H1 (cell line): ENCODE data around the gene NREP. TPM values are rescaled to one million over a fixed set of nuclear protein-coding genes. Genes with fewer than 3 reads are reported as not detected.

Source experiments
- CTCF ChIA-PET: fragments of 300-600 bp; sonication (Branson Sonifier 250); formaldehyde crosslinking; loops from one replicate; lab custom pipeline; 2021; ENCODE audit not compliant: partially characterized antibody; lab: Charles Lee
- POLR2A ChIA-PET: fragments of 300-600 bp; sonication (Branson Sonifier 250); formaldehyde crosslinking; loops from one replicate; lab custom pipeline; 2021; ENCODE audit warnings: inconsistent platforms; ENCODE audit not compliant: partially characterized antibody; lab: Charles Lee
- DNase-seq, 2 experiments: peaks; one replicate each; pipeline versions ENCODE4 v3.0.0 to v3.0.0-alpha.2; 2010 to 2022; ENCODE audit warnings: low spot score in 2 of 2, low read depth in 1 of 2, mixed read lengths in 1 of 2
- FAIRE-seq: peaks from 2 replicates; lab custom pipeline; 2011; peaks lifted over from hg19 to GRCh38; lab: Jason Lieb, UNC
- H2AFZ ChIP-seq: 2 replicates; pipeline ENCODE4 v1.8.1; 2012; ENCODE audit warnings: low read length, inconsistent platforms
- H2AK5ac ChIP-seq: 2 replicates; pipeline ENCODE4 v1.6.1; 2013; ENCODE audit warnings: low read depth, low read length
- H2BK120ac ChIP-seq: replicated peaks from 2 replicates; pipeline ENCODE3; 2013; ENCODE audit warnings: low read depth, low read length, inconsistent platforms
- H2BK12ac ChIP-seq: 2 replicates; pipeline ENCODE4 v1.6.1; 2013; ENCODE audit warnings: low read depth, low read length
- H2BK15ac ChIP-seq: 2 replicates; pipeline ENCODE4 v1.6.1; 2013; ENCODE audit warnings: low read length
- H2BK20ac ChIP-seq: 2 replicates; pipeline ENCODE4 v1.6.1; 2013; ENCODE audit warnings: low read length
- H2BK5ac ChIP-seq: 2 replicates; pipeline ENCODE4 v1.6.1; 2013; ENCODE audit warnings: low read depth, low read length
- H3K14ac ChIP-seq: 2 replicates; pipeline ENCODE4 v1.6.1; 2013; ENCODE audit warnings: inconsistent platforms; ENCODE audit not compliant: insufficient read length
- H3K18ac ChIP-seq: 2 replicates; pipeline ENCODE4 v1.6.1; 2013; ENCODE audit warnings: low read length; ENCODE audit errors: extremely low read depth
- H3K23ac ChIP-seq: 2 replicates; pipeline ENCODE4 v1.6.1; 2013; ENCODE audit warnings: inconsistent platforms; ENCODE audit not compliant: insufficient read length
- H3K23me2 ChIP-seq: 2 replicates; pipeline ENCODE4 v1.6.1; 2013; ENCODE audit warnings: low read depth, low read length
- H3K27ac ChIP-seq: 2 replicates; pipeline ENCODE4 v1.6.1; 2011; ENCODE audit warnings: low read depth, low read length, inconsistent platforms
- H3K27me3 ChIP-seq, 4 experiments: replicated peaks in 1 of 4; 1 replicate in 1 of 4; 2 replicates in 3 of 4; pipeline versions ENCODE4 v1.6.1 to v1.8.1; 2011 to 2013; ENCODE audit warnings: low read length in 3 of 4, mild to moderate bottlenecking in 3 of 4, inconsistent platforms in 2 of 4, mixed read lengths in 2 of 4, moderate library complexity in 1 of 4; ENCODE audit not compliant: control insufficient read depth in 3 of 4, insufficient read depth in 3 of 4; ENCODE audit errors: extremely low read depth in 1 of 4
- H3K36me3 ChIP-seq, 4 experiments: 2 replicates each; pipeline versions ENCODE4 v1.6.1 to v1.8.1; 2011 to 2013; ENCODE audit warnings: mild to moderate bottlenecking in 4 of 4, low read length in 3 of 4, moderate library complexity in 2 of 4, control low read depth in 1 of 4, inconsistent platforms in 1 of 4; ENCODE audit not compliant: insufficient read depth in 4 of 4, control insufficient read depth in 2 of 4
- H3K4ac ChIP-seq: replicated peaks from 2 replicates; pipeline ENCODE3; 2013; ENCODE audit warnings: low read length, low read depth, mixed read lengths, inconsistent platforms; ENCODE audit not compliant: insufficient read length
- H3K4me1 ChIP-seq, 4 experiments: replicated peaks in 1 of 4; 1 replicate in 1 of 4; 2 replicates in 3 of 4; pipeline versions ENCODE4 v1.6.1 to v1.8.1; 2011 to 2013; ENCODE audit warnings: low read length in 3 of 4, inconsistent platforms in 2 of 4, mixed read lengths in 1 of 4; ENCODE audit not compliant: insufficient read depth in 4 of 4, control insufficient read depth in 3 of 4
- H3K4me2 ChIP-seq, 2 experiments: 2 replicates each; pipeline versions ENCODE4 v1.6.1 to v1.8.1; 2011 to 2013; ENCODE audit warnings: low read depth in 2 of 2, low read length in 2 of 2, control low read depth in 1 of 2, inconsistent platforms in 1 of 2, mild to moderate bottlenecking in 1 of 2; ENCODE audit not compliant: insufficient read depth in 1 of 2
- H3K4me3 ChIP-seq, 4 experiments: fragments of 200-600, 300-600 bp in 1 of 4; sonication (generic), shearing (Covaris generic), sonication (Bioruptor Twin) in 1 of 4; 2 replicates each; pipeline versions ENCODE4 v1.5.1 to v1.8.1; 2011 to 2016; ENCODE audit warnings: low read length in 4 of 4, low read depth in 3 of 4, control low read depth in 2 of 4, inconsistent platforms in 2 of 4, mild to moderate bottlenecking in 2 of 4, mixed read lengths in 1 of 4, moderate library complexity in 1 of 4; ENCODE audit not compliant: insufficient read depth in 2 of 4; ENCODE audit errors: extremely low read depth in 1 of 4
- H3K56ac ChIP-seq: replicated peaks from 2 replicates; pipeline ENCODE3; 2013; ENCODE audit warnings: low read depth, mild to moderate bottlenecking, mixed read lengths, low read length, inconsistent platforms; ENCODE audit not compliant: insufficient read length
- H3K79me1 ChIP-seq: 2 replicates; pipeline ENCODE4 v1.6.1; 2013; ENCODE audit warnings: low read depth, low read length, control low read depth
- H3K79me2 ChIP-seq, 2 experiments: 2 replicates each; pipeline versions ENCODE4 v1.6.1 to v1.8.1; 2012 to 2013; ENCODE audit warnings: low read length in 2 of 2, mild to moderate bottlenecking in 2 of 2, inconsistent platforms in 1 of 2; ENCODE audit not compliant: insufficient read depth in 2 of 2, control insufficient read depth in 1 of 2
- H3K9ac ChIP-seq, 4 experiments: replicated peaks in 1 of 4; 1 replicate in 1 of 4; 2 replicates in 3 of 4; pipeline versions ENCODE4 v1.6.1 to v1.8.1; 2011 to 2013; ENCODE audit warnings: low read depth in 3 of 4, low read length in 3 of 4, control low read depth in 2 of 4, mild to moderate bottlenecking in 2 of 4, moderate library complexity in 2 of 4, inconsistent platforms in 1 of 4; ENCODE audit errors: extremely low read depth in 1 of 4
- H3K9me3 ChIP-seq, 2 experiments: 2 replicates each; pipeline versions ENCODE4 v1.6.1 to v1.8.1; 2012 to 2013; ENCODE audit warnings: mild to moderate bottlenecking in 2 of 2, moderate library complexity in 2 of 2, control low read depth in 1 of 2, inconsistent platforms in 1 of 2, low read depth in 1 of 2, low read length in 1 of 2, mixed read lengths in 1 of 2; ENCODE audit not compliant: insufficient read depth in 2 of 2
- H4K20me1 ChIP-seq, 2 experiments: replicated peaks in 1 of 2; 2 replicates each; pipeline versions ENCODE3 to v1.8.1; 2011 to 2013; ENCODE audit warnings: inconsistent platforms in 2 of 2, low read length in 2 of 2, mild to moderate bottlenecking in 1 of 2; ENCODE audit not compliant: insufficient read depth in 2 of 2, control insufficient read depth in 1 of 2
- H4K5ac ChIP-seq: 2 replicates; pipeline ENCODE4 v1.6.1; 2013; ENCODE audit warnings: low read length, low read depth, mixed read lengths, inconsistent platforms; ENCODE audit not compliant: insufficient read length
- H4K8ac ChIP-seq: 2 replicates; pipeline ENCODE4 v1.8.0; 2013; ENCODE audit warnings: mild to moderate bottlenecking, moderate library complexity, low read length, inconsistent platforms; ENCODE audit not compliant: insufficient read depth; ENCODE audit errors: extremely low read depth
- H4K91ac ChIP-seq: replicated peaks from 2 replicates; pipeline ENCODE3; 2013; ENCODE audit warnings: low read length, mixed read lengths, inconsistent platforms; ENCODE audit not compliant: insufficient read length
- EGR1 ChIP-seq: IDR thresholded peaks from 2 replicates; pipeline ENCODE4 v1.6.1; 2011; ENCODE audit warnings: low read depth, low read length, borderline replicate concordance
- KDM4A ChIP-seq: IDR thresholded peaks from one replicate; pipeline ENCODE4 v1.7.1; 2012; ENCODE audit warnings: low read depth, mild to moderate bottlenecking, moderate library complexity, low read length, inconsistent platforms; ENCODE audit not compliant: severe bottlenecking
- MAFK ChIP-seq: IDR thresholded peaks from 2 replicates; pipeline ENCODE4 v1.6.1; 2012; ENCODE audit warnings: low read depth, mild to moderate bottlenecking, improper control_type of control experiment, low read length
- NRF1 ChIP-seq: IDR thresholded peaks from 2 replicates; pipeline ENCODE4 v1.6.1; 2011; ENCODE audit warnings: mild to moderate bottlenecking, low read depth, low read length, improper control_type of control experiment
- RAD21 ChIP-seq, 2 experiments: IDR thresholded peaks in 1 of 2; conservative IDR thresholded peaks in 1 of 2; 2 replicates each; pipeline ENCODE4 v1.6.1; 2011; ENCODE audit warnings: low read depth in 2 of 2, low read length in 2 of 2, improper control_type of control experiment in 1 of 2, inconsistent platforms in 1 of 2, mild to moderate bottlenecking in 1 of 2, moderate library complexity in 1 of 2
- polyA plus RNA-seq, 7 experiments: library from polyadenylated mRNA; depleted of rRNA in 3 of 7; stranded (reverse) in 5 of 7; unstranded in 2 of 7; fragments of >200 nt in 5 of 7; fragments of 200-250 nt in 2 of 7; gene quantifications; 1 replicate in 5 of 7; 2 replicates in 1 of 7; 4 replicates in 1 of 7; pipeline versions ENCODE4 v1.2.1 to v1.2.3, GENCODE V29; 2011 to 2013; ENCODE audit warnings: missing spikeins in 2 of 7, mixed read lengths in 2 of 7
- total RNA-seq: library from RNA; stranded (reverse); fragmentation: NEBNext Ultra II Directional; extraction: Animal tissue kit (Norgen Biotek cat#: 25700); gene quantifications from 2 replicates; pipeline ENCODE4 v1.2.1, GENCODE V29; 2021
- TF ChIP-seq, protein P1 (sequence below), 3 experiments: IDR thresholded peaks; 1 replicate in 2 of 3; 2 replicates in 1 of 3; pipeline versions ENCODE4 v1.5.1 to v1.6.1; 2011; ENCODE audit warnings: low read length in 3 of 3, mild to moderate bottlenecking in 3 of 3, inconsistent platforms in 2 of 3, low read depth in 1 of 3, moderate library complexity in 1 of 3; ENCODE audit not compliant: insufficient read depth in 1 of 3; ENCODE audit errors: control extremely low read depth in 1 of 3

The NREP gene
- total and polyA plus RNA-seq, 2 of the 8 experiments (the other 6 are each of a cell fraction or from before 2014, with no cell fraction given), result 254 to 301 TPM

DNA sequence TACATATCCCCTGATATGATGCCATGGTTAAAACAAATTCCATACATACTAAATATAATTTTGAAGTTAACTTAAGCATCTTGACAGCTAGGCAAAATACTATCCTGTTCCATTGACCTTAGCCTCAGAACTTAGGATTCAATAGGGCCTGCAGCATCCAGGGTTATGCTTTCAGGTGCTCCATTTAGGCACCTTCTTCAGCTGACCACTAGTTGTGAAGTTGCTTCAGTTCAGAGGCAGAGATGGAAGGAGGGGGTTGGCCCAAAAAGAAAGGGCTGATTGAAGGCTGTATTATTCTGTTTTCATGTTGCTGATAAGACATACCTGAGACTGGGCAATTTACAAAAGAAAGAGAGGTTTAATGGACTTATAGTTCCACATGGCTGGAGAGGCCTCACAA, 7.0 kb upstream of the NREP start:
- Histone ChIP-seq H3K9ac (no peak overlapping the region), H3K79me2 (no peaks in the 10 kb centered on the region), H3K23ac (no peak overlapping the region), H2BK15ac (no peak overlapping the region), H4K8ac (no peak overlapping the region), H3K36me3 (no peaks in the 10 kb centered on the region), H3K27ac (no peak overlapping the region), H4K20me1 (no peaks in the 10 kb centered on the region), H3K27me3 (no peaks in the 10 kb centered on the region; a peak in 1 of 7 replicates), H2BK5ac (no peak overlapping the region), H2BK12ac (no peak overlapping the region), H2AFZ (no peak overlapping the region), H2BK20ac (no peak overlapping the region), H3K4ac (no peak overlapping the region), H4K5ac (no peak overlapping the region), H3K9me3 (no peaks in the 10 kb centered on the region), H3K4me3 (no peak overlapping the region), H3K18ac (no peak overlapping the region), H4K91ac (no peak overlapping the region), H2BK120ac (no peak overlapping the region), H2AK5ac (no peak overlapping the region), H3K79me1 (no peaks in the 10 kb centered on the region), H3K4me2 (no peak overlapping the region), H3K14ac (no peak overlapping the region), H3K56ac (no peak overlapping the region), H3K4me1 (peaks cover 0 to 2% (median under 1%) of the 10 kb centered on the region in 4 experiments; a peak in 3 of 7 replicates), H3K23me2 (no peaks in the 10 kb centered on the region)
- DNase-seq (no peak), FAIRE-seq (no peak)
- no peak for TF ChIP-seq MAFK
- TF ChIP-seq, protein P1, sequence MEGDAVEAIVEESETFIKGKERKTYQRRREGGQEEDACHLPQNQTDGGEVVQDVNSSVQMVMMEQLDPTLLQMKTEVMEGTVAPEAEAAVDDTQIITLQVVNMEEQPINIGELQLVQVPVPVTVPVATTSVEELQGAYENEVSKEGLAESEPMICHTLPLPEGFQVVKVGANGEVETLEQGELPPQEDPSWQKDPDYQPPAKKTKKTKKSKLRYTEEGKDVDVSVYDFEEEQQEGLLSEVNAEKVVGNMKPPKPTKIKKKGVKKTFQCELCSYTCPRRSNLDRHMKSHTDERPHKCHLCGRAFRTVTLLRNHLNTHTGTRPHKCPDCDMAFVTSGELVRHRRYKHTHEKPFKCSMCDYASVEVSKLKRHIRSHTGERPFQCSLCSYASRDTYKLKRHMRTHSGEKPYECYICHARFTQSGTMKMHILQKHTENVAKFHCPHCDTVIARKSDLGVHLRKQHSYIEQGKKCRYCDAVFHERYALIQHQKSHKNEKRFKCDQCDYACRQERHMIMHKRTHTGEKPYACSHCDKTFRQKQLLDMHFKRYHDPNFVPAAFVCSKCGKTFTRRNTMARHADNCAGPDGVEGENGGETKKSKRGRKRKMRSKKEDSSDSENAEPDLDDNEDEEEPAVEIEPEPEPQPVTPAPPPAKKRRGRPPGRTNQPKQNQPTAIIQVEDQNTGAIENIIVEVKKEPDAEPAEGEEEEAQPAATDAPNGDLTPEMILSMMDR (IDR thresholded peaks at IDR 0.05; ENCODE audit: control extremely low read depth in 1 of 3, insufficient read depth in 1 of 3, low read depth in 1 of 3, low read length in 3 of 3), result peak in 1 of 3 experiments; percentile 18; a peak in 1 of 4 replicates
- TF ChIP-seq EGR1, result no peak
- TF ChIP-seq KDM4A, result no peak
- TF ChIP-seq NRF1, result no peak
- peak in 1 of 2 experiments; percentile 23; a peak in 1 of 4 replicates for TF ChIP-seq RAD21 (IDR thresholded peaks at IDR 0.05 in 1 of 2, conservative IDR thresholded peaks at IDR 0.05 in 1 of 2; ENCODE audit: low read depth in 2 of 2, low read length in 2 of 2)
- ChIA-PET CTCF (no interaction called here), POLR2A (interaction anchor here (0.6 to 1.7 kb wide), 2 partner anchors 9 to 277 kb away, joined by 3 read pairs; no protein-coding TSS in a partner anchor)
